MCF 10A (cell line): Measurements from ENCODE around the gene GDI1. TPM values are rescaled to one million over a fixed set of nuclear protein-coding genes. Genes with fewer than 3 reads are reported as not detected.

ENCODE experiments used
- BruUV-seq: library from RNA; stranded (reverse); fragments of 400-500 nt; replicated peaks from 2 replicates; lab custom pipeline; 2021; lab: Mats Ljungman, UMichigan
- CTCF ChIA-PET: fragments of 300-600 bp; sonication (Branson Sonifier 250); formaldehyde crosslinking; extraction: SDS; loops from one replicate; lab custom pipeline; 2021; ENCODE audit warnings: antibody characterized with exemption, inconsistent platforms; lab: Yijun Ruan, JAX
- POLR2A ChIA-PET: fragments of 300-600, 350-650 bp; sonication (Branson Sonifier 250); formaldehyde crosslinking; extraction: SDS; loops from one replicate; lab custom pipeline; 2020; ENCODE audit warnings: antibody characterized with exemption, inconsistent platforms; lab: Yijun Ruan, JAX
- DNase-seq: peaks from one replicate; pipeline ENCODE4 v3.0.0-alpha.2; 2018; ENCODE audit not compliant: unreplicated experiment
- H3K27ac Mint-ChIP-seq: one replicate; pipeline ENCODE4 v1.8.0; 2022; ENCODE audit warnings: mild to moderate bottlenecking, low read depth, mixed read lengths; ENCODE audit not compliant: unreplicated experiment
- H3K27me3 Mint-ChIP-seq: one replicate; pipeline ENCODE4 v1.8.0; 2022; ENCODE audit warnings: mixed read lengths; ENCODE audit not compliant: insufficient read depth, unreplicated experiment
- H3K36me3 Mint-ChIP-seq: one replicate; pipeline ENCODE4 v1.8.0; 2022; ENCODE audit warnings: mild to moderate bottlenecking, moderate library complexity, mixed read lengths; ENCODE audit not compliant: insufficient read depth, unreplicated experiment
- H3K4me1 Mint-ChIP-seq: one replicate; pipeline ENCODE4 v1.8.0; 2022; ENCODE audit warnings: mixed read lengths; ENCODE audit not compliant: insufficient read depth, unreplicated experiment
- H3K4me3 Mint-ChIP-seq: one replicate; pipeline ENCODE4 v1.8.0; 2022; ENCODE audit warnings: mild to moderate bottlenecking, moderate library complexity, mixed read lengths; ENCODE audit not compliant: unreplicated experiment
- H3K9me3 Mint-ChIP-seq: one replicate; pipeline ENCODE4 v1.8.0; 2022; ENCODE audit warnings: mixed read lengths; ENCODE audit not compliant: unreplicated experiment
- CTCF ChIP-seq: fragments of 200-600 bp; IDR thresholded peaks from one replicate; pipeline ENCODE4 v1.8.0; 2022; ENCODE audit warnings: antibody characterized with exemption, mild to moderate bottlenecking; ENCODE audit not compliant: unreplicated experiment
- intact Hi-C: fragments of 100-400 bp; cut with micrococcal nuclease; formaldehyde crosslinking; loops from 2 replicates; pipeline ENCODE4 v1.14.1; 2022
- total RNA-seq: library from RNA; stranded (reverse); gene quantifications from 2 replicates; pipeline ENCODE4 v1.2.3, GENCODE V29; 2022

The GDI1 gene
- total RNA-seq, 1 experiment from 2014 or later, result 89.9 TPM

GRCh38 chrX:154441564-154441963 is 4.6 kb downstream of the GDI1 start:
- intact Hi-C loops, result loop anchor here (5.0 kb wide), 1 partner anchor 34 kb away; the partner anchor contains the start of gene DNASE1L1
- ChIA-PET CTCF (interaction anchor here (0.8 to 1.2 kb wide), 4 partner anchors 12 to 85 kb away, joined by 3 to 4 read pairs (median 3); no protein-coding TSS in a partner anchor), POLR2A (interaction anchor here (0.6 to 1.1 kb wide), 3 partner anchors 13 to 18 kb away, joined by 3 to 4 read pairs (median 4); no protein-coding TSS in a partner anchor)
- Mint-ChIP-seq H3K9me3 (no peaks in the 10 kb centered on the region), H3K27me3 (peaks cover 8% of the 10 kb centered on the region), H3K27ac (no peak overlapping the region), H3K36me3 (peaks cover 29% of the 10 kb centered on the region), H3K4me1 (no peaks in the 10 kb centered on the region), H3K4me3 (no peak overlapping the region)
- no peak for DNase-seq
- BruUV-seq, result no TSS peak
- TF ChIP-seq CTCF, result no peak

- BruUV-seq, result TSS peak; percentile 34
- Mint-ChIP-seq H3K27ac (no peak overlapping the region), H3K4me1 (no peaks in the 10 kb centered on the region), H3K4me3 (no peak overlapping the region), H3K27me3 (peaks cover 14% of the 10 kb centered on the region), H3K9me3 (no peaks in the 10 kb centered on the region), H3K36me3 (peaks cover 23% of the 10 kb centered on the region)
- DNase-seq, result peak; percentile 58
- ChIA-PET CTCF (interaction anchor here (0.8 to 1.0 kb wide), 3 partner anchors 13 to 85 kb away, joined by 3 to 4 read pairs (median 3); no protein-coding TSS in a partner anchor), POLR2A (interaction anchor here (0.6 to 1.0 kb wide), 2 partner anchors 15 to 18 kb away, joined by 3 to 4 read pairs; no protein-coding TSS in a partner anchor)
- intact Hi-C loops, result loop anchor here (5.0 kb wide), 1 partner anchor 35 kb away; the partner anchor contains the start of gene DNASE1L1
- no peak for TF ChIP-seq CTCF
These were observed 5.2 kb downstream of the GDI1 start for GRCh38 chrX:154441984-154442707.

GRCh38 chrX:154443479-154443910 is 6.5 kb downstream of the GDI1 start:
- peaks cover 19% of the 10 kb centered on the region for H3K27me3 Mint-ChIP-seq
- peaks cover 27% of the 10 kb centered on the region for H3K36me3 Mint-ChIP-seq
- CTCF ChIA-PET, result interaction anchor here (0.6 to 0.9 kb wide), 3 partner anchors 9 to 148 kb away, joined by 3 read pairs; partner anchors contain the start of gene TKTL1
- POLR2A ChIA-PET, result interaction anchor here (0.6 to 1.5 kb wide), 5 partner anchors 14 to 269 kb away, joined by 3 to 5 read pairs (median 3); partner anchors contain the start of gene TAFAZZIN
- peak overlapping the region; percentile 69 for H3K4me3 Mint-ChIP-seq
- no peak for DNase-seq
- no TSS peak for BruUV-seq
- H3K27ac Mint-ChIP-seq, result peak overlapping the region; percentile 78
- H3K9me3 Mint-ChIP-seq, result no peaks in the 10 kb centered on the region
- no peaks in the 10 kb centered on the region for H3K4me1 Mint-ChIP-seq
- intact Hi-C loops, result loop anchor here (5.0 kb wide), 1 partner anchor 36 kb away; the partner anchor contains the start of gene DNASE1L1
- no peak for TF ChIP-seq CTCF
